Gastroesophageal sphincter (tissue), 4 donors: ENCODE data around the gene WDR43. TPM values are rescaled to one million over a fixed set of nuclear protein-coding genes. Genes with fewer than 3 reads are reported as not detected.

Source experiments
- ATAC-seq: fragments of 150-250 bp; one replicate; pipeline ENCODE4 v1.9.1; 2016; ENCODE audit warnings: mild to moderate bottlenecking, moderate library complexity
- H3K27ac ChIP-seq, 4 donors: fragments of 200-600 bp; sonication (generic) in 3 of 4; 1 replicate in 3 of 4; 2 replicates in 1 of 4; pipeline ENCODE4 v1.5.1; 2016 to 2019
- H3K27me3 ChIP-seq: fragments of 200-600 bp; sonication (generic); one replicate; pipeline ENCODE4 v1.5.1; 2019
- H3K36me3 ChIP-seq, 2 donors: fragments of 200-600 bp; sonication (generic); one replicate each; pipeline ENCODE4 v1.5.1; 2019; ENCODE audit warnings: control low read depth in 1 of 2
- H3K4me1 ChIP-seq, 3 donors: fragments of 200-600 bp; sonication (generic); 1 replicate in 2 of 3; 2 replicates in 1 of 3; pipeline ENCODE4 v1.5.1; 2016 to 2019; ENCODE audit warnings: control low read depth in 2 of 3
- H3K4me3 ChIP-seq, 2 donors: fragments of 200-600 bp; sonication (generic); one replicate each; pipeline ENCODE4 v1.5.1; 2019; ENCODE audit warnings: mild to moderate bottlenecking in 1 of 2, moderate library complexity in 1 of 2
- H3K9me3 ChIP-seq, 3 donors: fragments of 200-600 bp; sonication (generic); one replicate each; pipeline ENCODE4 v1.5.1; 2017 to 2019; ENCODE audit warnings: control low read depth in 2 of 3
- EP300 ChIP-seq: sonication (generic); formaldehyde crosslinking; IDR thresholded peaks from one replicate; pipeline ENCODE4 v1.6.1; 2017; ENCODE audit warnings: antibody characterized with exemption, mild to moderate bottlenecking
- POLR2A ChIP-seq, 2 donors: fragments of 450-650 bp; IDR thresholded peaks; one replicate each; pipeline ENCODE4 v1.6.1; 2017; ENCODE audit warnings: antibody characterized with exemption in 2 of 2, mild to moderate bottlenecking in 2 of 2, moderate library complexity in 1 of 2
- POLR2AphosphoS5 ChIP-seq: sonication (generic); formaldehyde crosslinking; IDR thresholded peaks from one replicate; pipeline ENCODE4 v1.6.1; 2017; ENCODE audit warnings: antibody characterized with exemption
- WGBS, 2 donors: methylation state at CpG; one replicate each; pipeline ENCODE4 v1.1.5; 2018; ENCODE audit warnings: low coverage in 1 of 2; 5-methylcytosine and 5-hydroxymethylcytosine counted together
- total RNA-seq, 4 donors: library from RNA; depleted of rRNA; stranded (reverse); fragments of >200 nt; gene quantifications; one replicate each; pipeline ENCODE4 v1.1.0, GENCODE V29; 2016
- TF ChIP-seq, protein P1 (sequence below), 4 experiments: fragments of 200-600 bp in 2 of 4; fragments of 450-650 bp in 2 of 4; sonication (generic) in 1 of 4; IDR thresholded peaks; one replicate each; pipeline ENCODE4 v1.5.1; 2017 to 2019; ENCODE audit warnings: antibody characterized with exemption in 4 of 4, mild to moderate bottlenecking in 2 of 4, moderate library complexity in 2 of 4

WDR43 gene
- total RNA-seq, 4 donors from 2014 or later, result 29.6 to 51.7 (median 39.0) TPM

DNA sequence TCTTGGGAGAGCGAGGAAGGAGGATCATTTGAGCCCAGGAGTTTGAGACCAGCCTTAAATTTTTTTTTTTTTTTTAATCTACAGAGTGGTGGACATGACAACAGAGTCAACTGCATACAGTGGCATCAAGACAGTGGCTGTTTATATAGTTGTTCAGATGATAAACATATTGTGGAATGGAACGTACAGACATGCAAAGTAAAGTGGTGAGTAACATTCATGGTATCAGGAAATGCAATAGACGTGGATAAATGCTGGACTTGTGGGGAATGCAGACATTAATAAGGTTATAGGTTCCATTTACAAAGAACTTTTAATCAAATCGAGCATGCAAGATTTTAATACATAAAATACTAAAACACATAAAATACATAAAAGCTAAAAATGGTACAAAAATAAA, 11.9 kb downstream of the WDR43 start:
- ATAC-seq, result no peak
- H3K36me3 ChIP-seq, result peaks cover 0 to 71% of the 10 kb centered on the region in 2 donors
- no peak overlapping the region for H3K27ac ChIP-seq
- no peaks in the 10 kb centered on the region for H3K9me3 ChIP-seq
- WGBS, 2 donors, result 82 to 89% methylated on average over 3 to 4 of the region's 4 CpGs
- peaks cover 0 to 25% (median 0%) of the 10 kb centered on the region in 3 donors for H3K4me1 ChIP-seq
- TF ChIP-seq, protein P1, sequence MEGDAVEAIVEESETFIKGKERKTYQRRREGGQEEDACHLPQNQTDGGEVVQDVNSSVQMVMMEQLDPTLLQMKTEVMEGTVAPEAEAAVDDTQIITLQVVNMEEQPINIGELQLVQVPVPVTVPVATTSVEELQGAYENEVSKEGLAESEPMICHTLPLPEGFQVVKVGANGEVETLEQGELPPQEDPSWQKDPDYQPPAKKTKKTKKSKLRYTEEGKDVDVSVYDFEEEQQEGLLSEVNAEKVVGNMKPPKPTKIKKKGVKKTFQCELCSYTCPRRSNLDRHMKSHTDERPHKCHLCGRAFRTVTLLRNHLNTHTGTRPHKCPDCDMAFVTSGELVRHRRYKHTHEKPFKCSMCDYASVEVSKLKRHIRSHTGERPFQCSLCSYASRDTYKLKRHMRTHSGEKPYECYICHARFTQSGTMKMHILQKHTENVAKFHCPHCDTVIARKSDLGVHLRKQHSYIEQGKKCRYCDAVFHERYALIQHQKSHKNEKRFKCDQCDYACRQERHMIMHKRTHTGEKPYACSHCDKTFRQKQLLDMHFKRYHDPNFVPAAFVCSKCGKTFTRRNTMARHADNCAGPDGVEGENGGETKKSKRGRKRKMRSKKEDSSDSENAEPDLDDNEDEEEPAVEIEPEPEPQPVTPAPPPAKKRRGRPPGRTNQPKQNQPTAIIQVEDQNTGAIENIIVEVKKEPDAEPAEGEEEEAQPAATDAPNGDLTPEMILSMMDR (IDR thresholded peaks at IDR 0.05), result no peak
- no peak for TF ChIP-seq EP300
- no peak for TF ChIP-seq POLR2AphosphoS5
- no peak for TF ChIP-seq POLR2A (IDR thresholded peaks at IDR 0.05)
- H3K4me3 ChIP-seq, result no peak overlapping the region
- H3K27me3 ChIP-seq, result no peaks in the 10 kb centered on the region

DNA sequence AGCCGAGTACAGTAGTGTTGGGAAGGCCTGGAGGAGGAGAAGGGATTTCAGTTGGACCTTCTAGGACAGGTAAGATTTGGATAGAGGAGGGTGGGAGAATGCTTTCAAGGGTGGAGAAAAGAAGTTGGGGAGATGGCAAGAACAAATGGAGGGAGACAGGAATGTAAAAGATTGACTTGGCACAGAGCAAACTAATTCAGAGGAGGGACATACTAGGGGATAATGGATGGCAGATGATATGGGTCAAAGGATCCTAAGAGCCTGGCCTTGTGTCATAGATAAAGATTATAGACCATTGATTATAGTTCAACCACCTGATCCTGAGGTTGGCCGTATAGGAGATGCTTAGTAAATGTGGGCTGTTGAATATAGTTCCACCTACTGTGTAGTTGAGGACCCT, 12.4 kb downstream of the WDR43 start:
- Histone ChIP-seq H3K36me3 (peaks cover 0 to 73% of the 10 kb centered on the region in 2 donors), H3K9me3 (no peaks in the 10 kb centered on the region), H3K27me3 (no peaks in the 10 kb centered on the region), H3K4me3 (no peak overlapping the region), H3K27ac (no peak overlapping the region), H3K4me1 (peaks cover 0 to 21% (median 0%) of the 10 kb centered on the region in 3 donors)
- WGBS, 2 donors, result 93% methylated on average over 2 of the region's 2 CpGs
- TF ChIP-seq, protein P1 (IDR thresholded peaks at IDR 0.05), result no peak
- ATAC-seq, result no peak

DNA sequence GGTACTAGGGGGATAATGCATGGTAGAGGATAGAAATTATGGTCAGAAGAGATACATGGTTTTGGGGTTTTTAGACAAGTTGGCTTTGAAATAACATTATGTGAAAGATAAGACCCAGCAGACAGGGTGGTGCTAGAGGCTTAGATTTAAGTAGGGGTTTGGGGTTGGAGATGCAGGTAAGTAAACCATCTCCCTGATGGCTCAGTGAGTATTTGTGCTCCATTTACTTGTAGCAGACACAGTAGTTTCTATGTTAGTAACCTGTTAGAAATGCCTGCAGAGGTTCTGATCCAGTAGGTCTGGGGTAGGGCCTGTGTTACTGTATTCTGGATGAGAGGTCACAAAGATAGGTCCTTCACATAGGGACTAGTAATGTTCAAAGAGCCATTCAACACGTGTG, 13.7 kb downstream of the WDR43 start:
- H3K4me3 ChIP-seq, result no peak overlapping the region
- 0 to 14% methylated on average over 1 of the region's 1 CpG for WGBS, 2 donors
- no peaks in the 10 kb centered on the region for H3K9me3 ChIP-seq
- ATAC-seq, result no peak
- peaks cover 0 to 14% (median 0%) of the 10 kb centered on the region in 3 donors for H3K4me1 ChIP-seq
- H3K27me3 ChIP-seq, result no peaks in the 10 kb centered on the region
- TF ChIP-seq EP300 (no peak), POLR2AphosphoS5 (no peak), POLR2A (IDR thresholded peaks at IDR 0.05) (no peak)
- TF ChIP-seq, protein P1 (IDR thresholded peaks at IDR 0.05), result no peak
- peaks cover 0 to 73% of the 10 kb centered on the region in 2 donors for H3K36me3 ChIP-seq
- no peak overlapping the region for H3K27ac ChIP-seq

DNA sequence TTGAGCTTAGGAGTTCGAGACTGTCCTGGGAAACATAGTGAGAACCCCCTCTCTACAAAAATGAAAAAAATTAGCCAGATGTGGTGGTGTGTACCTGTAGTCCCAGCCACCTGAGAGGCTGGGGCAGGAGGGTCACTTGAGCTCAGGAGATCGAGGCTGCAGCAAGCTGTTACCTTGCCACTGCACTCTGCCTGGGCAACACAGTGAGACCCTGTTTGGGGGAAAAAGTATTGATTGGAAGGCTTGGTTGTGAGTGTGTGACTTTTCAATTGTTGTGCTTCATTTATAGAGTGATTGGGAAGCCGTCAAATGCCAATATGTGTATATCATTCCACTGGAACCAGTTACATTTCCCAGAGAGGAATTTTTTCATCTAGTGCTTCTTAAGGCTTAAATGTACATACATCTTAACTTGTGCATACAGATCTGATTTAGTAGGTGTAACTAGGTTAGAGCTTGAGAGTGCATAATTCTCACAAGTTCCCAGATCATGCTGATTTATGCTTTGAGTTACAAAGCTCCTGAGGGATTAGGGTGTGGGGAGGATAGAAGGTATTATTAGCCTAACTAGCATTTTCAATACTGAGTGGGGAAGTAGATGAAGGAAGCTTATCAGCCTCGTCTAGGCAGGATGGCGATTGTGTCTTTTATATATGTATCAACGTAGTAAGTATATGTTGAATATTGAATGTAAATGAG, 15.3 kb downstream of the WDR43 start:
- ATAC-seq, result no peak
- peaks cover 0 to 79% of the 10 kb centered on the region in 2 donors for H3K36me3 ChIP-seq
- H3K4me1 ChIP-seq, result no peaks in the 10 kb centered on the region
- H3K27me3 ChIP-seq, result no peaks in the 10 kb centered on the region
- H3K27ac ChIP-seq, result no peak overlapping the region
- 78 to 82% methylated on average over 5 of the region's 6 CpGs for WGBS, 2 donors
- H3K9me3 ChIP-seq, result no peaks in the 10 kb centered on the region
- no peak for TF ChIP-seq EP300
- TF ChIP-seq, protein P1 (IDR thresholded peaks at IDR 0.05), result no peak
- no peak for TF ChIP-seq POLR2A (IDR thresholded peaks at IDR 0.05)
- no peak for TF ChIP-seq POLR2AphosphoS5
- no peak overlapping the region for H3K4me3 ChIP-seq

DNA sequence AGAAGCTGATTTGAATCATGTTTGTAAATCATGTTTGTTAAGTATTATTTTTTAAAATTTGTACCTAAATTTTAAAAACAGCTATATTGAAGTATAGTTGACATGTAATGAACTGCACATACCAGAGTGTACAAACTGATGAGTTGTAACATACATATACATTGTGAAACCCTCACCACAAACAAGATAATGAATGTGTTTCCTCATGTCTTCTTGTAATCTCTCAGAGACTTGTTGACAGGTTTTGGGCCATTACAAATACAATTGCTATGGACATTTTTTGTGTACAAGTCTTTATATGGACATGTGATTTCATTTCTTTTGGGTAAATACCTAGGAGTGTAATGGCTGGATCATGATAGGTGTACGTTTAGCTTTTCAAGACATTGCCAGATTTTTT, 21.5 kb downstream of the WDR43 start:
- H3K36me3 ChIP-seq, result peaks cover 0 to 77% of the 10 kb centered on the region in 2 donors
- H3K4me1 ChIP-seq, result no peaks in the 10 kb centered on the region
- ATAC-seq, result no peak
- no peak overlapping the region for H3K27ac ChIP-seq
- no peak overlapping the region for H3K4me3 ChIP-seq
- no peaks in the 10 kb centered on the region for H3K27me3 ChIP-seq
- no peaks in the 10 kb centered on the region for H3K9me3 ChIP-seq
- 85 to 94% methylated on average over 1 of the region's 1 CpG for WGBS, 2 donors
- TF ChIP-seq POLR2A (IDR thresholded peaks at IDR 0.05) (no peak), EP300 (no peak), POLR2AphosphoS5 (no peak)
- TF ChIP-seq, protein P1 (IDR thresholded peaks at IDR 0.05), result no peak
